Measurements from ENCODE around the gene OR2S2. TPM values are rescaled to one million over a fixed set of nuclear protein-coding genes. Genes with fewer than 3 reads are reported as not detected.

The OR2S2 gene
- total RNA-seq, 2 experiments from 2014 or later = not detected

DNA sequence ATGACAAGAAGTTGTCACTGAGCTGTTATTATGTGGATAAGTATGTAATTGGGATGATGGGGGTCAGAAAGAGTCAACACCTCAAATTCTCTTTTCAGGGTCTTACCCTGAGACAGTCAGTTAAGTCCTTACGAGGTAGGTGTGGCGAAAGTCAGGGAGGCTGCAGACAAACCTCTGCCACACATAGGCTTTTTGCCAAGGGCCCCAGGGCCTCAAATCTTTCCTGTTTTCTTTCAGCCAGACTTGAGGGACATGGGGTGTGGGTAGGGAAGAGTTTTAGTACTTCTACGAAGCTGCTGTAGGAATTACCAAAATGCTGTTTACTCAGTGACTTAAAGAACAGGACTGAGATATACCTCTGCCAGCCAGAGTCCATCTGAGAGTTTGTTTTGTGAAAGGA is 13.8 kb downstream of the OR2S2 start:
- Histone ChIP-seq H3K4me2 (ENCODE audit: low read length) (no peak overlapping the region), H2AFZ (ENCODE audit: low read length) (no peak overlapping the region), H3K79me2 (ENCODE audit: insufficient read depth, low read depth, low read length) (no peaks in the 10 kb centered on the region), H3K4me1 (ENCODE audit: insufficient read depth, low read length, poor library complexity, severe bottlenecking) (peaks cover 20% of the 10 kb centered on the region), H4K20me1 (ENCODE audit: insufficient read depth, low read length) (no peaks in the 10 kb centered on the region), H3K36me3 (ENCODE audit: insufficient read depth, low read length) (no peaks in the 10 kb centered on the region), H3K9me2 (ENCODE audit: insufficient read depth, low read length) (no peaks in the 10 kb centered on the region), H3K27ac (ENCODE audit: low read depth, low read length, poor library complexity, severe bottlenecking) (no peak overlapping the region), H3K4me3 (ENCODE audit: low read depth, low read length, poor library complexity, severe bottlenecking) (no peak overlapping the region), H3K9me3 (ENCODE audit: low read length) (no peaks in the 10 kb centered on the region)
- intact Hi-C loops (cut with micrococcal nuclease; ENCODE audit: unreplicated experiment) = no loop called here
- ChIA-PET CTCF (ENCODE audit: unreplicated experiment) (no interaction called here), POLR2A (no interaction called here)
- TF ChIP-seq CTCF (conservative IDR thresholded peaks at IDR 0.05; ENCODE audit: low read length) (no peak), EZH2phosphoT487 (IDR thresholded peaks at IDR 0.05; ENCODE audit: borderline replicate concordance, low read depth, low read length) (no peak)
- BruUV-seq (replicated peaks) = no TSS peak
- DNase-seq (ENCODE audit: low spot score) = no peak

DNA sequence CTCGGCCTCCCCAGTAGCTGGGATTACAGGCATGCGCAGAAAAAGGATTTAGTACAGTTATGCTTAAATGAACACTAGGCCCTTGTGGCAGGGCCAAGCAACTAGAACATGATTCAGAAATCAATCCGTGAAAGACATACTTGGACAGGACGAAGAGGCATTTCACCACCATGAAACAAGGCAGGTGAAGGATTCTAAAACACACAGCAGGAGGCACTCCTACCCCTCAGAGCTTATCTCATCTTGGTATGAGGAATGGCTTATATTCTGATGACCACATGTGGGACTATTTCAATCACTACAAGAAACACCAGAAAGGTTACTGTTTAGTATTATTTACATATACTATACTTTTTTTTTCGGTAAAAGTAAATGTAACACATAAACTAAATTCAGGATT is 15.7 kb downstream of the OR2S2 start:
- Histone ChIP-seq H3K36me3 (ENCODE audit: insufficient read depth, low read length) (no peaks in the 10 kb centered on the region), H3K4me3 (ENCODE audit: low read depth, low read length, poor library complexity, severe bottlenecking) (no peak overlapping the region), H3K27ac (ENCODE audit: low read depth, low read length, poor library complexity, severe bottlenecking) (no peak overlapping the region), H3K79me2 (ENCODE audit: insufficient read depth, low read depth, low read length) (no peaks in the 10 kb centered on the region), H2AFZ (ENCODE audit: low read length) (no peak overlapping the region), H3K9me2 (ENCODE audit: insufficient read depth, low read length) (no peaks in the 10 kb centered on the region), H4K20me1 (ENCODE audit: insufficient read depth, low read length) (no peaks in the 10 kb centered on the region), H3K4me1 (ENCODE audit: insufficient read depth, low read length, poor library complexity, severe bottlenecking) (peaks cover 39% of the 10 kb centered on the region), H3K9me3 (ENCODE audit: low read length) (0 out of 2 replicates have a peak, but pooled peaks cover under 1% of the 10 kb centered on the region), H3K4me2 (ENCODE audit: low read length) (no peak overlapping the region)
- no TSS peak for BruUV-seq (replicated peaks)
- no peak for DNase-seq (ENCODE audit: low spot score)
- ChIA-PET POLR2A (no interaction called here), CTCF (ENCODE audit: unreplicated experiment) (no interaction called here)
- TF ChIP-seq EZH2phosphoT487 (IDR thresholded peaks at IDR 0.05; ENCODE audit: borderline replicate concordance, low read depth, low read length) (no peak), CTCF (conservative IDR thresholded peaks at IDR 0.05; ENCODE audit: low read length) (no peak)
- intact Hi-C loops (cut with micrococcal nuclease; ENCODE audit: unreplicated experiment) = no loop called here

- Histone ChIP-seq H3K9me2 (ENCODE audit: insufficient read depth, low read length) (no peaks in the 10 kb centered on the region), H3K36me3 (ENCODE audit: insufficient read depth, low read length) (no peaks in the 10 kb centered on the region; the same call in 1 of the 2 replicates), H2AFZ (ENCODE audit: low read length) (peak overlapping the region; percentile 73), H3K4me2 (ENCODE audit: low read length) (peak overlapping the region; percentile 45), H3K27ac (ENCODE audit: low read depth, low read length, poor library complexity, severe bottlenecking) (no peak overlapping the region), H4K20me1 (ENCODE audit: insufficient read depth, low read length) (no peaks in the 10 kb centered on the region), H3K79me2 (ENCODE audit: insufficient read depth, low read depth, low read length) (no peaks in the 10 kb centered on the region), H3K9me3 (ENCODE audit: low read length) (peaks cover 8% of the 10 kb centered on the region; the same call in 1 of the 2 replicates), H3K4me1 (ENCODE audit: insufficient read depth, low read length, poor library complexity, severe bottlenecking) (peaks cover 46% of the 10 kb centered on the region), H3K4me3 (ENCODE audit: low read depth, low read length, poor library complexity, severe bottlenecking) (no peak overlapping the region)
- TF ChIP-seq CTCF (conservative IDR thresholded peaks at IDR 0.05; ENCODE audit: low read length) (no peak), EZH2phosphoT487 (IDR thresholded peaks at IDR 0.05; ENCODE audit: borderline replicate concordance, low read depth, low read length) (no peak)
- intact Hi-C loops (cut with micrococcal nuclease; ENCODE audit: unreplicated experiment) = no loop called here
- peak; percentile 66 for DNase-seq (ENCODE audit: low spot score)
- BruUV-seq (replicated peaks) = no TSS peak
- CTCF ChIA-PET (ENCODE audit: unreplicated experiment) = interaction anchor here (0.6 kb wide), 1 partner anchor 226 kb away, joined by 3 read pairs; no protein-coding TSS in a partner anchor
- POLR2A ChIA-PET = interaction anchor here (0.5 to 1.0 kb wide), 8 partner anchors 36 to 1992 kb away, joined by 3 to 6 read pairs (median 3); partner anchors contain the start of gene RECK
Measured at GRCh38 chr9:35940458-35941407, 17.2 kb downstream of the OR2S2 start.

All from OCI-LY7 (cell line).